Vagina (tissue), 2 donors: Measurements from ENCODE around the gene KIAA0232.

Experiments used
- CTCF ChIP-seq, 3 experiments: fragments of 450-650 bp in 2 of 3; fragments of 200-600 bp in 1 of 3; sonication (generic) in 1 of 3; IDR thresholded peaks; one replicate each; pipeline ENCODE4 v1.5.1; 2017 to 2019; ENCODE audit warnings: antibody characterized with exemption in 3 of 3, mild to moderate bottlenecking in 2 of 3, moderate library complexity in 2 of 3
- POLR2A ChIP-seq, 2 donors: fragments of 450-650 bp; IDR thresholded peaks; one replicate each; pipeline ENCODE4 v1.6.1; 2017; ENCODE audit warnings: antibody characterized with exemption in 2 of 2, mild to moderate bottlenecking in 2 of 2, moderate library complexity in 2 of 2

GRCh38 chr4:6928081-6928480 lies 145.6 kb downstream of the KIAA0232 start:
- no peak for TF ChIP-seq CTCF (IDR thresholded peaks at IDR 0.05)
- TF ChIP-seq POLR2A (IDR thresholded peaks at IDR 0.05), result no peak
